Measurements from ENCODE around the gene RNF39. TPM values are rescaled to one million over a fixed set of nuclear protein-coding genes. Genes with fewer than 3 reads are reported as not detected.

Gene RNF39
- total and polyA plus RNA-seq, 4 donors: 1.0 to 2.3 (median 1.3) TPM; not detected in 1

DNA sequence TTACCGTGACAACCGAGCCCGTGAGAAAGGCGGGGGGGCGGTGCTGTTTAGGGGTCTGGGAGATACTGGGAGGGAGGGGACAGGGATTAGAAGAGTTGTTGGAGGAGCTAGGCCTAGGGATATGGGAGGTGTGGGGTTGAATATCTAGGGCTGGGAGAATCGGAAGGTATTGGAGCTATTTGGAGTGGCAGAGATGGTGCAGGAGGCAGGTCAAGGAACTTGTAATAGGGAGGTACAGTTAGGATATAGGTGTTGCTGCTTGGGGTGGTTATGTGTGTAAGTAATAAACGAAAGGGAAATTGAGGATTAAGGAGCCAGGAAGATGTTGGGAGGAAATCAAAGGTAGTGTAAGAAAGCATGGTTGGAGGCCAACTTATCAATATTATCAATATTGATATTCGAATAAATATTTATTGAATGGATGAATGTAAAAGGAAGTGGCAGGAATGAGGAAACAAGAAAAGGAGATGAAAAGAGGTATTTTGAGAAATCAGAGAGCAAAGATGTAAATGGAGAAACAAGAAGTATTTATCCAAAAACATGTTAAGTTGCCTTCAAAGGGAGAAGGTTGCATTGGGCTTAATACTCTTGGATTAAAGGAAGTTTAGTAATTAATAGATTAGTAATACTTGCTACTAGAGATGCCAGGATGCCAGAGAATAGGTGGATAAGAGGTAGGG lies 8.0 kb downstream of the RNF39 start:
- H3K36me3 ChIP-seq (ENCODE audit: control insufficient read depth in 4 of 4, insufficient read depth in 4 of 4, low read length in 4 of 4): peaks cover 6 to 14% (median 11%) of the 10 kb centered on the region in 4 donors
- TF ChIP-seq, protein P1, sequence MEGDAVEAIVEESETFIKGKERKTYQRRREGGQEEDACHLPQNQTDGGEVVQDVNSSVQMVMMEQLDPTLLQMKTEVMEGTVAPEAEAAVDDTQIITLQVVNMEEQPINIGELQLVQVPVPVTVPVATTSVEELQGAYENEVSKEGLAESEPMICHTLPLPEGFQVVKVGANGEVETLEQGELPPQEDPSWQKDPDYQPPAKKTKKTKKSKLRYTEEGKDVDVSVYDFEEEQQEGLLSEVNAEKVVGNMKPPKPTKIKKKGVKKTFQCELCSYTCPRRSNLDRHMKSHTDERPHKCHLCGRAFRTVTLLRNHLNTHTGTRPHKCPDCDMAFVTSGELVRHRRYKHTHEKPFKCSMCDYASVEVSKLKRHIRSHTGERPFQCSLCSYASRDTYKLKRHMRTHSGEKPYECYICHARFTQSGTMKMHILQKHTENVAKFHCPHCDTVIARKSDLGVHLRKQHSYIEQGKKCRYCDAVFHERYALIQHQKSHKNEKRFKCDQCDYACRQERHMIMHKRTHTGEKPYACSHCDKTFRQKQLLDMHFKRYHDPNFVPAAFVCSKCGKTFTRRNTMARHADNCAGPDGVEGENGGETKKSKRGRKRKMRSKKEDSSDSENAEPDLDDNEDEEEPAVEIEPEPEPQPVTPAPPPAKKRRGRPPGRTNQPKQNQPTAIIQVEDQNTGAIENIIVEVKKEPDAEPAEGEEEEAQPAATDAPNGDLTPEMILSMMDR (IDR thresholded peaks at IDR 0.05; ENCODE audit: control extremely low read depth, extremely low read depth): no peak
- H3K27ac ChIP-seq (ENCODE audit: low read depth in 1 of 2, low read length in 1 of 2): peak overlapping the region; percentile 63 to 78
- H3K9me3 ChIP-seq (ENCODE audit: control insufficient read depth in 4 of 4, insufficient read depth in 3 of 4, low read length in 3 of 4): no peaks in the 10 kb centered on the region
- H3K4me1 ChIP-seq (ENCODE audit: control insufficient read depth in 5 of 5, insufficient read depth in 5 of 5, low read length in 5 of 5): peaks cover 3 to 26% (median 8%) of the 10 kb centered on the region in 5 donors
- WGBS, 2 donors: 11 to 12% methylated on average over 8 of the region's 8 CpGs
- H3K27me3 ChIP-seq (ENCODE audit: control insufficient read depth in 3 of 3, insufficient read depth in 3 of 3, low read length in 2 of 3): peaks cover 0 to 16% (median 12%) of the 10 kb centered on the region in 3 donors
- DNase-seq (no peak), ATAC-seq (ENCODE audit: insufficient read depth, low FRiP score) (no peak)
- H3K9ac ChIP-seq (ENCODE audit: insufficient read depth in 1 of 2, low read length in 2 of 2): peak overlapping the region; percentile 65 to 96
- peak overlapping the region; percentile 75 for H3K4me3 ChIP-seq

DNA sequence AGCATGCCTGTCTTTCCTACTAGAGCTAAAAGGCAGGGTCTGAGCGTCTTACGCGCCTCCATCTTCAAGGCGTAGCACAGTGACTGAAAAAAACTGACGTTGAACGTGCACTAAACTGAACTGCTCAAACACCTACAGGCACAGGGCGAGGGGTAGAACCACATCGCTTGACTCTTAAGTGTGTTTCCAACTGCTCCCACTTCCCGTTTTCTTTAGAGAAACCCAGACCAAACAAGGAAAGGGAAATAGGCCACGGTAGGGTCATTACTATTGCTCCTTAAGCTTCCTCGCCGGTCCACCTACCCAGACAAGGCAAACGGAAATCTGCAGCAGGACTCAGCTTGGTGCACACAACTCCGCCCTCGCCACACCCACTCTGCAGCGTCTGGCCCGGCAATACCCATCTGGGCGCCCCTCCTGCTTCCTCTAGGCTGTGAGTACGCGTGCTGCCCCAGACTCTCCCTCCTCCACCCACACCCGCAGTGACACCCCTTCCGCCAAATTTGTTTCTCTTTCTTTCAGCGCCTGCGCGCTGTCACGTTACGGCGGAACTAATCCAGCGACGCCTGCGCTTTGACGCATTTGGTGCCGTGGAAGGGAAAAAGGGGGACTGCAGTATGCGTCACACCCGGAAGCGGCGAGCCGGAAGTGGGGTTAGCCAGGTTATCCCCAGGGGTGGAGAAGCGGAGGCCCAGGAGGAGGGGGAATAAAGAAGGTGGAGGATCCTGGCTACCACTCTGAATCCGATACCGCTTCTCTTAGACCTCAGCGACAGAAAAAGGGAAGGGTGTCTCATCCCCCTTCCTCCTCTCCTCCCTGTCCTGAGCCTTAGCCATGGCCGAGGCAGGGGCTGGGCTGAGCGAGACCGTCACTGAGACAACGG lies 8.8 kb downstream of the RNF39 start, which contains the start of gene PPP1R11:
TSS of gene PPP1R11 (plus strand) at position 622 of the 883 bp plus-strand sequence. CDS start at position 835, 213 bp downstream.
- ATAC-seq (ENCODE audit: insufficient read depth, low FRiP score) (peak; percentile 99), DNase-seq (peak; percentile 99 to 100 (median 100))
- peaks cover 0 to 8% (median 4%) of the 10 kb centered on the region in 3 donors for H3K27me3 ChIP-seq (ENCODE audit: control insufficient read depth in 3 of 3, insufficient read depth in 3 of 3, low read length in 2 of 3)
- peak within 1 kb of the TSS; percentile 85 to 96 for H3K27ac ChIP-seq (ENCODE audit: low read depth in 1 of 2, low read length in 1 of 2)
- H3K4me3 ChIP-seq: peak within 1 kb of the TSS; percentile 75
- H3K4me1 ChIP-seq (ENCODE audit: control insufficient read depth in 5 of 5, insufficient read depth in 5 of 5, low read length in 5 of 5): peaks cover 6 to 34% (median 8%) of the 10 kb centered on the region in 5 donors
- H3K9ac ChIP-seq (ENCODE audit: insufficient read depth in 1 of 2, low read length in 2 of 2): peak within 1 kb of the TSS; percentile 65 to 99
- TF ChIP-seq, protein P1 (IDR thresholded peaks at IDR 0.05; ENCODE audit: control extremely low read depth, extremely low read depth): no peak
- H3K9me3 ChIP-seq (ENCODE audit: control insufficient read depth in 4 of 4, insufficient read depth in 3 of 4, low read length in 3 of 4): no peaks in the 10 kb centered on the region
- 0 to 1% methylated on average over 46 of the region's 46 CpGs for WGBS, 2 donors
- H3K36me3 ChIP-seq (ENCODE audit: control insufficient read depth in 4 of 4, insufficient read depth in 4 of 4, low read length in 4 of 4): peaks cover 6 to 14% (median 11%) of the 10 kb centered on the region in 4 donors

GRCh38 chr6:30066082-30066481 lies 9.5 kb downstream of the RNF39 start:
- peak in 2 of 3 donors; percentile 17 to 19 for DNase-seq
- Histone ChIP-seq H3K27ac (ENCODE audit: low read depth in 1 of 2, low read length in 1 of 2) (peak overlapping the region; percentile 2 to 85), H3K27me3 (ENCODE audit: control insufficient read depth in 3 of 3, insufficient read depth in 3 of 3, low read length in 2 of 3) (peaks cover 0 to 4% (median 0%) of the 10 kb centered on the region in 3 donors), H3K9ac (ENCODE audit: insufficient read depth in 1 of 2, low read length in 2 of 2) (peak overlapping the region; percentile 50 to 99), H3K36me3 (ENCODE audit: control insufficient read depth in 4 of 4, insufficient read depth in 4 of 4, low read length in 4 of 4) (peaks cover 6 to 14% (median 11%) of the 10 kb centered on the region in 4 donors), H3K9me3 (ENCODE audit: control insufficient read depth in 4 of 4, insufficient read depth in 3 of 4, low read length in 3 of 4) (no peaks in the 10 kb centered on the region), H3K4me1 (ENCODE audit: control insufficient read depth in 5 of 5, insufficient read depth in 5 of 5, low read length in 5 of 5) (peaks cover 8 to 28% (median 8%) of the 10 kb centered on the region in 5 donors), H3K4me3 (no peak overlapping the region)
- TF ChIP-seq, protein P1 (IDR thresholded peaks at IDR 0.05; ENCODE audit: control extremely low read depth, extremely low read depth): no peak
- no peak for ATAC-seq (ENCODE audit: insufficient read depth, low FRiP score)
- WGBS, 2 donors: 10 to 14% methylated on average over 4 of the region's 4 CpGs

Measured in lung (tissue), 12 donors.